IMR-90 (cell line): ENCODE data around the gene TM4SF4. TPM values are rescaled to one million over a fixed set of nuclear protein-coding genes. Genes with fewer than 3 reads are reported as not detected.
A peak's percentile ranks its signal among the peaks of the same experiment; 100 is the strongest.

Experiments
- ATAC-seq: fragments of 200-7000 bp; cut with Tn5 transposase; 2 replicates; pipeline ENCODE4 v1.9.1; 2020; ENCODE audit warnings: low read depth, mild to moderate bottlenecking, moderate library complexity
- BruUV-seq: library from RNA; stranded (reverse); fragments of 400-500 nt; replicated peaks from 2 replicates; lab custom pipeline; 2021; lab: Mats Ljungman, UMichigan
- CTCF ChIA-PET: fragments of 300-600 bp; formaldehyde crosslinking; extraction: SDS; loops from one replicate; lab custom pipeline; 2021; ENCODE audit warnings: antibody characterized with exemption; lab: Yijun Ruan, JAX
- POLR2A ChIA-PET: fragments of 300-600 bp; sonication (Branson Sonifier 250); formaldehyde crosslinking; loops from one replicate; lab custom pipeline; 2022; ENCODE audit warnings: antibody characterized with exemption; ENCODE audit not compliant: unreplicated experiment; lab: Charles Lee
- DNase-seq: peaks from one replicate; pipeline ENCODE4 v3.0.0; 2013
- H2AFZ ChIP-seq: replicated peaks from 2 replicates; pipeline ENCODE3; 2013; ENCODE audit warnings: low read length, mild to moderate bottlenecking; ENCODE audit not compliant: poor library complexity
- H2AK5ac ChIP-seq: 2 replicates; pipeline ENCODE4 v1.6.1; 2013; ENCODE audit warnings: low read depth, low read length, inconsistent platforms
- H2AK9ac ChIP-seq: replicated peaks from 2 replicates; pipeline ENCODE3; 2013; ENCODE audit warnings: mild to moderate bottlenecking, low read depth, low read length, moderate library complexity; ENCODE audit not compliant: poor library complexity
- H2BK120ac ChIP-seq: 2 replicates; pipeline ENCODE4 v1.6.1; 2013; ENCODE audit warnings: low read depth, low read length, inconsistent platforms
- H2BK15ac ChIP-seq: 3 replicates; pipeline ENCODE4 v1.6.1; 2013; ENCODE audit warnings: low read depth, low read length, inconsistent platforms
- H2BK20ac ChIP-seq: 2 replicates; pipeline ENCODE4 v1.6.1; 2013; ENCODE audit warnings: low read depth, mild to moderate bottlenecking, inconsistent platforms, low read length, moderate library complexity
- H2BK5ac ChIP-seq: 2 replicates; pipeline ENCODE4 v1.6.1; 2013; ENCODE audit warnings: mild to moderate bottlenecking, low read depth, low read length, inconsistent platforms; ENCODE audit not compliant: poor library complexity, severe bottlenecking
- H3K14ac ChIP-seq: replicated peaks from 2 replicates; pipeline ENCODE4 v1.6.1; 2013; ENCODE audit warnings: low read depth, low read length, inconsistent platforms
- H3K18ac ChIP-seq: 2 replicates; pipeline ENCODE4 v1.6.1; 2013; ENCODE audit warnings: low read depth, low read length, control low read depth
- H3K23ac ChIP-seq: 2 replicates; pipeline ENCODE4 v1.6.1; 2013; ENCODE audit warnings: low read depth, low read length, inconsistent platforms
- H3K27ac ChIP-seq: 2 replicates; pipeline ENCODE4 v1.5.1; 2013; ENCODE audit warnings: mild to moderate bottlenecking, control low read depth, low read length; ENCODE audit not compliant: insufficient read depth
- H3K27me3 ChIP-seq: 2 replicates; pipeline ENCODE4 v1.6.1; 2013; ENCODE audit warnings: low read length; ENCODE audit not compliant: control insufficient read depth, insufficient read depth
- H3K36me3 ChIP-seq: 2 replicates; pipeline ENCODE4 v1.6.1; 2013; ENCODE audit warnings: low read length, mixed read lengths; ENCODE audit not compliant: control insufficient read depth, insufficient read depth
- H3K4ac ChIP-seq: 2 replicates; pipeline ENCODE4 v1.6.1; 2013; ENCODE audit warnings: low read depth, low read length, inconsistent platforms
- H3K4me1 ChIP-seq: 2 replicates; pipeline ENCODE4 v1.6.1; 2013; ENCODE audit warnings: low read length, mixed read lengths; ENCODE audit not compliant: control insufficient read depth, insufficient read depth
- H3K4me2 ChIP-seq: 2 replicates; pipeline ENCODE4 v1.6.1; 2013; ENCODE audit warnings: low read depth, mild to moderate bottlenecking, control low read depth, low read length, moderate library complexity
- H3K4me3 ChIP-seq: 2 replicates; pipeline ENCODE4 v1.5.1; 2013; ENCODE audit warnings: low read depth, mild to moderate bottlenecking, control low read depth, low read length, moderate library complexity; ENCODE audit not compliant: insufficient read depth
- H3K56ac ChIP-seq: 2 replicates; pipeline ENCODE4 v1.6.1; 2013; ENCODE audit warnings: low read length, inconsistent platforms; ENCODE audit not compliant: insufficient read depth; ENCODE audit errors: extremely low read depth
- H3K79me1 ChIP-seq, 2 experiments: 2 replicates each; pipeline ENCODE4 v1.6.1; 2013; ENCODE audit warnings: low read length in 2 of 2, inconsistent platforms in 1 of 2, low read depth in 1 of 2
- H3K9ac ChIP-seq: 2 replicates; pipeline ENCODE4 v1.6.1; 2013; ENCODE audit warnings: low read depth, low read length, control low read depth
- H3K9me1 ChIP-seq: 2 replicates; pipeline ENCODE4 v1.6.1; 2013; ENCODE audit warnings: low read length, inconsistent platforms; ENCODE audit not compliant: insufficient read depth
- H3K9me3 ChIP-seq: 2 replicates; pipeline ENCODE4 v1.6.1; 2013; ENCODE audit warnings: low read length; ENCODE audit not compliant: control insufficient read depth, insufficient read depth
- H4K20me1 ChIP-seq: 2 replicates; pipeline ENCODE4 v1.6.1; 2013; ENCODE audit warnings: low read length, inconsistent platforms; ENCODE audit not compliant: insufficient read depth
- H4K5ac ChIP-seq: 2 replicates; pipeline ENCODE4 v1.6.1; 2013; ENCODE audit warnings: mild to moderate bottlenecking, low read depth, low read length, control low read depth
- H4K8ac ChIP-seq, 2 experiments: 2 replicates each; pipeline ENCODE4 v1.6.1; 2013; ENCODE audit warnings: low read depth in 2 of 2, low read length in 2 of 2, control low read depth in 1 of 2, inconsistent platforms in 1 of 2
- H4K91ac ChIP-seq: 2 replicates; pipeline ENCODE4 v1.6.1; 2013; ENCODE audit warnings: low read depth, low read length, inconsistent platforms; ENCODE audit not compliant: insufficient read depth
- BHLHE40 ChIP-seq: fragments of 150-350 bp; IDR thresholded peaks from 2 replicates; pipeline ENCODE4 v1.6.1; 2016; ENCODE audit warnings: mild to moderate bottlenecking, low read depth, low read length
- CHD1 ChIP-seq: IDR thresholded peaks from 2 replicates; pipeline ENCODE4 v1.6.1; 2012; ENCODE audit warnings: low read depth, low read length, improper control_type of control experiment
- FOS ChIP-seq: fragments of 150-350 bp; IDR thresholded peaks from 2 replicates; pipeline ENCODE4 v1.6.1; 2016; ENCODE audit warnings: low read depth, low read length
- MAFK ChIP-seq: IDR thresholded peaks from 2 replicates; pipeline ENCODE4 v1.6.1; 2012; ENCODE audit warnings: low read depth, low read length, improper control_type of control experiment
- MAZ ChIP-seq: IDR thresholded peaks from 2 replicates; pipeline ENCODE4 v1.6.1; 2012; ENCODE audit warnings: low read depth, mild to moderate bottlenecking, low read length, improper control_type of control experiment, moderate library complexity, borderline replicate concordance
- NFE2L2 ChIP-seq: fragments of 150-350 bp; IDR thresholded peaks from 2 replicates; pipeline ENCODE4 v1.6.1; 2016; ENCODE audit warnings: low read depth, mild to moderate bottlenecking, low read length
- SMC3 ChIP-seq: fragments of 150-350 bp; IDR thresholded peaks from 2 replicates; pipeline ENCODE4 v1.6.1; 2016; ENCODE audit warnings: low read depth, mild to moderate bottlenecking, antibody characterized with exemption, low read length, moderate library complexity
- WGBS, 2 experiments: methylation state at CpG; one replicate each; pipeline versions ENCODE4 v1.1.5 to v1.1.7; 2013; ENCODE audit warnings: missing lambda C conversion rate in 2 of 2; ENCODE audit not compliant: insufficient read length in 1 of 2; ENCODE audit errors: extremely low coverage in 2 of 2; 5-methylcytosine and 5-hydroxymethylcytosine counted together
- dilution Hi-C: fragments of 300-500 bp; cut with HindIII; formaldehyde crosslinking; loops from one replicate; pipeline ENCODE4 v1.14.3; 2018; ENCODE audit warnings: low sequenced_read_pairs; ENCODE audit not compliant: unreplicated experiment
- in situ Hi-C: fragments of 300-500 bp; cut with MboI; formaldehyde crosslinking; loops from 3 replicates; pipeline ENCODE4 v1.14.3; 2019; ENCODE audit warnings: low sequenced_read_pairs, inconsistent platforms, mixed read lengths
- intact Hi-C: fragments of 100-400 bp; cut with micrococcal nuclease; formaldehyde crosslinking; loops from 2 replicates; pipeline ENCODE4 v1.10.0; 2022
- polyA plus RNA-seq, 3 experiments: library from polyadenylated mRNA; depleted of rRNA; stranded (reverse); fragments of >200 nt; gene quantifications; 2 replicates each; pipeline ENCODE4 v1.2.3, GENCODE V29; 2012; ENCODE audit warnings: low replicate concordance in 1 of 3
- total RNA-seq: library from RNA; depleted of rRNA; stranded (reverse); fragments of >200 nt; gene quantifications from 2 replicates; pipeline ENCODE4 v1.2.3, GENCODE V29; 2012
- TF ChIP-seq, protein P1 (sequence below): conservative IDR thresholded peaks from 2 replicates; pipeline ENCODE4 v1.5.1; 2012; ENCODE audit warnings: mild to moderate bottlenecking, low read depth, low read length, improper control_type of control experiment
- TF ChIP-seq, protein P2 (sequence below): fragments of 150-350 bp; IDR thresholded peaks from 2 replicates; pipeline ENCODE4 v1.6.1; 2017; ENCODE audit warnings: mild to moderate bottlenecking, antibody characterized with exemption, low read length, low read depth

TM4SF4 gene
- total and polyA plus RNA-seq, 2 of the 4 experiments (the other 2 are of a cell fraction), result 0.60 to 1.6 TPM

DNA sequence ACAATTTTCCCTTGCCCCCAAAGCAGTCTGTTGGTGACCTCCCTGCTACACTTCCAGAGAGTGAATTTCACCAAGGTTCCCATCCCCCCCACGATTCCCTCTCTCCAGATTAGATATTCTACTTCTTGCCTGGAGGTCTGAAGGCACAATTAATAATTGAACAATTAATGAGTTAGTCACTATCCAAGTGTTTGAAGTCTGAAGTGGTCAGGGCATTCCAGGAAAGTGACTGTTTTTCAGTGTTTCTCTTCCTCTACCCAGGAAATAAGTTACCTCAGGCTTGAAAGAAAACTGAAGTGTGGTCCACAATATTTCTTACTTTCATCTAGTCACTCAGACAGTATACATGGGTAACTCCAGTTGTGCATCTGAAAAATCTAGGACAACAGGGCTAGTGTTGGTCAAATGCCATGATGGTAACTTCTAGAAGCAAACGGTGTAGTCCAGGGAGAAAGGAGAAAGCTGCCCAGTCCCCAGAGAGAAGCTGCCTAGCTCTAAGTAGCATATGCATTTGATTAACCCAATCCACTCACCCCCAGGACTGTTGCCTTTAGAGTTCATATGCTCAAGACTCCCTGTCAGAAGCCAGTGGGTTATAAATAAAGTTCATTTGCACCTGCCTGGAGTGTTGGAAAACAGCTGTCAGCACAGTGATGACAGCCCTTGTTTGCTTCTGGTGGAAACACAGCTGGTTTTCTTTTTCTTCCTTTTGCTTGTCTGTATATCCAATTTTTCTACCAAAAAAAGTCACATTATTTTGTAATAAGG, 2.3 kb upstream of the TM4SF4 start:
- peaks cover 0 to 11% of the 10 kb centered on the region in 2 experiments; a peak in 2 of 4 replicates for H3K79me1 ChIP-seq
- H2AK9ac ChIP-seq, result peak overlapping the region; percentile 56
- peak overlapping the region; percentile 91 for H2BK15ac ChIP-seq
- H3K27me3 ChIP-seq, result no peaks in the 10 kb centered on the region
- H2BK20ac ChIP-seq, result peak overlapping the region; percentile 89
- H3K4me3 ChIP-seq, result no peak overlapping the region
- TF ChIP-seq BHLHE40 (no peak), MAFK (no peak), FOS (no peak), MAZ (no peak), NFE2L2 (no peak), SMC3 (no peak), CHD1 (no peak)
- TF ChIP-seq, protein P1, sequence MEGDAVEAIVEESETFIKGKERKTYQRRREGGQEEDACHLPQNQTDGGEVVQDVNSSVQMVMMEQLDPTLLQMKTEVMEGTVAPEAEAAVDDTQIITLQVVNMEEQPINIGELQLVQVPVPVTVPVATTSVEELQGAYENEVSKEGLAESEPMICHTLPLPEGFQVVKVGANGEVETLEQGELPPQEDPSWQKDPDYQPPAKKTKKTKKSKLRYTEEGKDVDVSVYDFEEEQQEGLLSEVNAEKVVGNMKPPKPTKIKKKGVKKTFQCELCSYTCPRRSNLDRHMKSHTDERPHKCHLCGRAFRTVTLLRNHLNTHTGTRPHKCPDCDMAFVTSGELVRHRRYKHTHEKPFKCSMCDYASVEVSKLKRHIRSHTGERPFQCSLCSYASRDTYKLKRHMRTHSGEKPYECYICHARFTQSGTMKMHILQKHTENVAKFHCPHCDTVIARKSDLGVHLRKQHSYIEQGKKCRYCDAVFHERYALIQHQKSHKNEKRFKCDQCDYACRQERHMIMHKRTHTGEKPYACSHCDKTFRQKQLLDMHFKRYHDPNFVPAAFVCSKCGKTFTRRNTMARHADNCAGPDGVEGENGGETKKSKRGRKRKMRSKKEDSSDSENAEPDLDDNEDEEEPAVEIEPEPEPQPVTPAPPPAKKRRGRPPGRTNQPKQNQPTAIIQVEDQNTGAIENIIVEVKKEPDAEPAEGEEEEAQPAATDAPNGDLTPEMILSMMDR, result no peak
- TF ChIP-seq, protein P2, sequence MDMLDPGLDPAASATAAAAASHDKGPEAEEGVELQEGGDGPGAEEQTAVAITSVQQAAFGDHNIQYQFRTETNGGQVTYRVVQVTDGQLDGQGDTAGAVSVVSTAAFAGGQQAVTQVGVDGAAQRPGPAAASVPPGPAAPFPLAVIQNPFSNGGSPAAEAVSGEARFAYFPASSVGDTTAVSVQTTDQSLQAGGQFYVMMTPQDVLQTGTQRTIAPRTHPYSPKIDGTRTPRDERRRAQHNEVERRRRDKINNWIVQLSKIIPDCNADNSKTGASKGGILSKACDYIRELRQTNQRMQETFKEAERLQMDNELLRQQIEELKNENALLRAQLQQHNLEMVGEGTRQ, result no peak
- in situ Hi-C loops, result no loop called here
- ATAC-seq, result peak; percentile 53
- H3K23ac ChIP-seq, result peak overlapping the region; percentile 87; the same call in 1 of the 2 replicates
- H3K14ac ChIP-seq, result peak overlapping the region; percentile 90
- BruUV-seq, result no TSS peak
- H2AK5ac ChIP-seq, result peak overlapping the region; percentile 86
- H4K91ac ChIP-seq, result peak overlapping the region; percentile 85
- dilution Hi-C loops, result no loop called here
- CTCF ChIA-PET, result interaction anchor here (0.6 to 1.0 kb wide), 2 partner anchors 9 to 73 kb away, joined by 3 read pairs; no protein-coding TSS in a partner anchor
- H3K4me1 ChIP-seq, result peaks cover 25% of the 10 kb centered on the region
- peak overlapping the region; percentile 6; the same call in 1 of the 2 replicates for H3K27ac ChIP-seq
- peak overlapping the region; percentile 64 to 81 for H4K8ac ChIP-seq
- intact Hi-C loops, result no loop called here
- H4K5ac ChIP-seq, result peak overlapping the region; percentile 43; the same call in 1 of the 2 replicates
- H3K18ac ChIP-seq, result peak overlapping the region; percentile 80; the same call in 1 of the 2 replicates
- peak overlapping the region; percentile 75 for H3K4ac ChIP-seq
- peak; percentile 59 for DNase-seq
- no CpG with 5 or more reads among the region's 2 CpGs for WGBS, 2 experiments
- no peak overlapping the region for H3K9ac ChIP-seq
- peaks cover 3% of the 10 kb centered on the region; the same call in 1 of the 2 replicates for H3K9me3 ChIP-seq
- H3K56ac ChIP-seq, result no peak overlapping the region; the same call in 1 of the 2 replicates
- peaks cover 17% of the 10 kb centered on the region for H3K9me1 ChIP-seq
- peak overlapping the region; percentile 73 for H2BK5ac ChIP-seq
- no peaks in the 10 kb centered on the region for H4K20me1 ChIP-seq
- H2BK120ac ChIP-seq, result peak overlapping the region; percentile 87
- H2AFZ ChIP-seq, result peak overlapping the region; percentile 6
- H3K36me3 ChIP-seq, result no peaks in the 10 kb centered on the region
- peak overlapping the region; percentile 51; the same call in 1 of the 2 replicates for H3K4me2 ChIP-seq
- POLR2A ChIA-PET, result interaction anchor here (1.2 kb wide), 1 partner anchor 101 kb away, joined by 3 read pairs; no protein-coding TSS in a partner anchor
